CD4-positive, alpha-beta T cell treated with Interleukin-15 for 4 hours (primary cell): Measurements from ENCODE around the gene PPFIA1.
"Not testable (repeated sequence)": the region's sequence is repeated elsewhere in the genome, so short reads cannot be mapped to it uniquely, and the experiment has no call there.

Source experiments
- DNase-seq: peaks from one replicate; pipeline ENCODE4 v3.0.0-alpha.2; 2020; ENCODE audit warnings: low spot score

Gene PPFIA1

DNA sequence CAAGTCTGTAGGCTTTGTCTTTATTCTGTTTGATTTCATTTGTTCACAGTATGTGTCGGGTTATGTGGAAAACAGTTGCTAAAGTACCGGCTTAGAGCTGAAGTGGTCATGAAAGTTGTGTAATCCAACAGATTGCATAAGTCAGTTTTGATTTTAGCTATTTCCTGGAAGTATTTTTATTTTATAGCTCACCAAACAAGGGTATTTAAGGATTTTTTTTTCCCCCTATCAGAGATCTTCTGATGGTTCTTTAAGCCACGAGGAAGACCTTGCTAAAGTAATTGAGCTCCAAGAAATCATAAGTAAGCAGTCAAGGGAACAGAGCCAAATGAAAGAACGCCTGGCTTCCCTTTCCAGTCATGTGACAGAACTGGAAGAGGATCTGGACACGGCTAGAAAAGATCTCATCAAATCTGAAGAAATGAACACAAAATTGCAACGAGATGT, 55.9 kb downstream of the PPFIA1 start:
- DNase-seq = no peak

DNA sequence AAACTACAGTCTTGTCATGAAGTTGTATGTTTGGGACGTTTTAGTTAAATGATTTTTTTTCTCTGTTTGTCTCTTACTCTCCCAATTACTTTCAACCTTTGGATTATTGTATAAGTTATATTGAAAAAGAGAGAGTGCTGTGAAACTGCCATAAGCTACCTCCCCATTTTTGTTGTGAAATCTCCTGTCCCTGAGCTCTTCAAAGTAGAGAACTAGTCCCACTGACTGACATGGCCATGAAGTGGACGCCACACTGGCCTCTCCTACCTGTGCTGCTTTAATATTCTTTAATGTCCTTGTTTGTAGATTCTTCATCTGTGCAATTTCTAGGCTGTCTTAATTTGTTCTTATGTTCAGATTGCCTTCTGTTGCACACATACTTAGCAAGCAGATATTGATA, 56.3 kb downstream of the PPFIA1 start:
- no peak for DNase-seq

DNA sequence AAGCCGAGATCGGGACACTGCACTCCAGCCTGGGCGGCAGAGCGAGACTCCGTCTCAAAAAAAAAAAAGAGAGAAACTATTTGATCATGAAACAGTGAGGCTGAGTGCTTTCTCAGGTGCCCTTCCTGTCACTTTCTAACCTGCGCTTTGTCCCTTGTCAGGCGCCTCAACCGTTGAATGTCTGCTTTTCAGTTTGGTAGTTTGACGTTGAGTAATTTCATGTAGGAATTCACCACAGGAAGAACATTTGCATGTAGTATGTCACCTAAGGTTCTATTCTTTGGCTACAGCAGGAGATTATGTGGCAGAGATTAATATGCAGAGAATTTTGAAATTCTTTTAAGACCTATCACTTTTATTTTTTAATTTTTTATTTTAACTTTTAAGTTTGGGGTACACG, 57.2 kb downstream of the PPFIA1 start:
- no peak for DNase-seq

- DNase-seq = no peak
These were observed 58.1 kb downstream of the PPFIA1 start for GRCh38 chr11:70328556-70328955.

GRCh38 chr11:70331320-70331843, 60.9 kb downstream of the PPFIA1 start:
- DNase-seq = not testable (repeated sequence)

DNA sequence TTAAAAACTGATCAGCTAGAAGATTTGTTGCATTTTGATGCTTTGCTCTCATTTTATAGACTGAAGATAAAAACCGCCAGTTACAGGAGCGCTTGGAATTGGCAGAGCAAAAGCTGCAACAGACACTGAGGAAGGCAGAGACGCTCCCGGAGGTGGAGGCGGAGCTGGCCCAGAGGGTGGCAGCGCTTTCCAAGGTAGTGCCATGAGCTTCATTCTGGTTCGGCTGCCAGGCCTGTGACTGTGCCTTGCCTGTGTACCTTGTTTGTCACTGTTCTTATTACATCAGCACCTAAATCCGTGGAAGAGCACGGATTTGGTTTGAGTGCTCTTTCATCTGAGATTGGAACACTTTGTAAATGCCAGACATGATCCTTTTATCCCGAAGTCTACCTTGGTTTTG, 61.4 kb downstream of the PPFIA1 start:
- no peak for DNase-seq

GRCh38 chr11:70332567-70332966, 62.1 kb downstream of the PPFIA1 start:
- no peak for DNase-seq

DNA sequence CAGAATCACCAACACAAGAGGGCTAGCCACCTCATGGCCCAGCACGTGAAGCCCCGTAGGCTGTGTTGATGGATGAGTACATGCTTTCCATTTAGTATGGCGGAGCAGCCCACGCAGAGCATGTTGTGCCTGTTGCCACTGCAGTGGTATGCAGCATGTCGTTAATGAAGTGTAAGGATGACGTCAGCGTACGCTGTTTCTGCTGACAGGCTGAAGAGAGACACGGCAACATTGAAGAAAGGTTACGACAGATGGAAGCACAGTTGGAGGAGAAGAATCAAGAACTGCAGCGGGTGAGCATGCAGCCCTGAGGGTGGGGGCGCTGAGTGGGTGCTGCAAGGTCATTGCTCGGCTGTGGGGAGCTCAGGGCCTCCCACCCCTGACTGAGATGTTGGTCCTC, 62.8 kb downstream of the PPFIA1 start:
- no peak for DNase-seq

DNA sequence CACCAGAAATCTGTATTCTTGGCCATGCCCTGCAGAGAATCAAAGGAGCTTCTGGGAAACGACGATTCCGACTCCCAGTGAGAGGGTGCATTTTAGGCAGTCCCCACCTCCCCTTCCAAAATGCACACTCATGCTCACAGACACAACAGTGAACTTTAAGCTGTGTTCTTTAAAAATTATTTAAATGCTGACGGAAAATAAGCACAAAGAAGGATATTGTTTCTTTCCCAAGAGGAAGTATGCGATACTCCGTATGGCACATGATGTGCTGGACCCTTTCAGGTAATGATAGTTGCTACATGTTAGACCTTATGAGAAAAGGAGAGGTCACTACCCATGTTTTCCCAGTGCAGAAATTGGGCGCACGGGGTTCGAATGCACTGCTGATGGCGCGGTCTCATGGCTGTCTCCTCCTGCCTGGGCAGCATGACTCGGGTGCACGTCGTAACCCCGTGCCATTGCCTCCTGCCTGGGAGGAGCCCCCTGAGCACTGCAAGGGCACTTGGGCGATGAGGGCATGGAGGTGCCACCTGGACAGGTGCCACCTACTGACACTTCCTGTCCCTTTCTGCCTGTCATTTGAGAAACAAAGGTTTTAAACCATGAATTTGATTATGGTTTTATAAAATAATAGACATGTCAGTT, 64.0 kb downstream of the PPFIA1 start:
- DNase-seq = no peak

DNA sequence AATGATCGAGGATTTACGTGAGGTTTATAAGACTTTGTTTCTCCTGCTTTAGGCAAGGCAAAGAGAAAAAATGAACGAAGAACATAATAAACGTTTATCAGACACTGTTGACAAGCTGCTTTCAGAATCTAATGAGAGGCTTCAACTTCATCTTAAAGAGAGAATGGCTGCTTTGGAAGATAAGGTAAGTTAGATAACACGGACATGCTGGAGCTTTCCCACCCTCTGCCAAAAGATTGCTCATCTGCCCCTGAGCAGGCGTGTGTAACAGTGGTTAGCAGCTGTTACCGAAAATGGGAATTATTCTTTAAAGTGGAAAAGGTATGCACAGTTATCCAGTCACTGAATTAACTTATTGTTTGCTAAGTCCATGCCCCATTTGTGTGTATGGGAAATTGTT, 65.0 kb downstream of the PPFIA1 start:
- DNase-seq = no peak

DNA sequence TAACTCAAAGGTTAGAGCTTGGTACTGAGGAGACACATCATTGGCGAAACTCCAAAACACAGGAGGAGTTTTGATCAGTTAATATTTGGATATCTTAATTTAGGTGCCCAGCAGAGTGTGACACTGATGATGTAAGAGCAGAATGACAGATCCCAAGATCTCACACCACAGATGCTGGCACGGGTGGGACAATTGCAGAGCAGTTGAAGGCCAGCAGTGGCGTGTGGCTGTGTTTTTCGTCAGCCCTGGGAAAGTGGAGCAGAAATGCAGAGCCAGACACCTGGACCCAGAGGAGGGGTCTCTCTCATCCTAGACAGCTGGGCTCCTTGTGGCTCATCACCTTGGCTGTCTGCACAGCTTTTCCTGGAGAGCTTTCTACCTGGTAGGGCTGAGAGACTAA, 68.1 kb downstream of the PPFIA1 start:
- DNase-seq = no peak

- DNase-seq = no peak
These were observed 68.6 kb downstream of the PPFIA1 start for GRCh38 chr11:70339066-70339465.

DNA sequence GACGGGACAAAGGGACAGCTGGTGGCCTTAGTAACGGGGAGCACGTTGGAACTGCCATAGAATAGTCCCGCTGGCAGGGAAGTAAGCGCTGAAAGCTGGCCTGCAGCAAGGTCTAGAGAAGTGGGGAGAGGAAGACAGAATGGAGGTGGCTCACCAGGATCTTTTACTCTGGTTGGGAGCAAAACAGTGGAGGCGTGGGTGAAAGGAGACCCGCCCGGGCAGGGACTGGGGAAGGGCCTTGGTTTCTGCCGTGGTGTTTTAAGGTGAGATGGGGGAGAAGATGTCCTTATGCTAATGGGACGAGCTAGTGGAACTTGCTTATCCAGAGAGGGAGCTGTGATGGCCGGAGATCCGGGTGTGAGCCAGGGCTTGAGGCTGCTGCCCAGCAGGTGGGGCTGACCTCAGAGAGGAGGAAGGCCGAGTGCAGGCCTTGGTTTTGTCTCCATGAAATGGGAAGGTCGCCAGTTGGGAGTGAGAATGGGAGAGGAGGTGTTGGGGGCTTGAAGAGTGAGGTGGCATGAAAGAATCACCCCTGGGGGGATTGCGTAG, 71.5 kb downstream of the PPFIA1 start:
- DNase-seq = no peak

- DNase-seq = no peak
These were observed 73.1 kb downstream of the PPFIA1 start for GRCh38 chr11:70343636-70344035.

DNA sequence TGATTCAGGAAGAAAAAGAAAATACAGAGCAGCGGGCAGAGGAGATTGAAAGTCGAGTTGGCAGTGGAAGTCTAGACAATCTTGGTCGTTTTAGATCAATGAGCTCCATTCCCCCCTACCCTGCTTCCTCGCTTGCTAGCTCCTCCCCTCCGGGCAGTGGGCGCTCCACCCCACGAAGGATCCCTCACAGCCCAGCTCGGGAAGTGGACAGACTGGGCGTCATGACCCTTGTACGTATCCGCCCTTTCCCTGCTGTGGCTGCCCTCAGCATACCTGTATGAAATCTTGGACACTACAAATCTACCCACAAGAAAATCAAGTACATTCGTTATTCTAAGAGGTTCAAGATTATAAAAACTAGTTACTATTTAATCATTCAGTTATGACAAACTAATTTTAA, 77.7 kb downstream of the PPFIA1 start:
- no peak for DNase-seq

DNA sequence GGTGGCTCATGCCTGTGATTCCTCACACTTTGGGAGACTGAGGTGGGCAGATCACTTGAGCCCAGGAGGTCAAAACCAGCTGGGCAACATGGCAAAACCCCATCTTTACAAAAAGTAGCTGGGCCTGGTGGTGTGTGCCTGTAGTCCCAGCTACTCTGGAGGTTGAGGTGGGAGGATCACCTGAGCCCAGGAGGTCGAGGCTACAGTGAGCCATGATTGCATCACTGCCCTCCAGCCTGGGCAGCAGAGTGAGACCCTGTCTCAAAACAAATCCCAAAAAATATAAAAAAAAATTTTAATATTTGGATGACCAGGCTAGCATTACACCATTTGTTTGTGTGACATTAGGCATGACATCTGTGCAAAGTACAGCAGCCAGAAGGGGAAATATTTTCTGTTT, 78.1 kb downstream of the PPFIA1 start:
- no peak for DNase-seq

GRCh38 chr11:70351646-70352045, 81.2 kb downstream of the PPFIA1 start:
- DNase-seq = no peak

GRCh38 chr11:70352100-70352499, 81.6 kb downstream of the PPFIA1 start:
- no peak for DNase-seq

- DNase-seq = no peak
These were observed 82.1 kb downstream of the PPFIA1 start for GRCh38 chr11:70352601-70353000.

- no peak for DNase-seq
These were observed 82.8 kb downstream of the PPFIA1 start for GRCh38 chr11:70353329-70353728.

DNA sequence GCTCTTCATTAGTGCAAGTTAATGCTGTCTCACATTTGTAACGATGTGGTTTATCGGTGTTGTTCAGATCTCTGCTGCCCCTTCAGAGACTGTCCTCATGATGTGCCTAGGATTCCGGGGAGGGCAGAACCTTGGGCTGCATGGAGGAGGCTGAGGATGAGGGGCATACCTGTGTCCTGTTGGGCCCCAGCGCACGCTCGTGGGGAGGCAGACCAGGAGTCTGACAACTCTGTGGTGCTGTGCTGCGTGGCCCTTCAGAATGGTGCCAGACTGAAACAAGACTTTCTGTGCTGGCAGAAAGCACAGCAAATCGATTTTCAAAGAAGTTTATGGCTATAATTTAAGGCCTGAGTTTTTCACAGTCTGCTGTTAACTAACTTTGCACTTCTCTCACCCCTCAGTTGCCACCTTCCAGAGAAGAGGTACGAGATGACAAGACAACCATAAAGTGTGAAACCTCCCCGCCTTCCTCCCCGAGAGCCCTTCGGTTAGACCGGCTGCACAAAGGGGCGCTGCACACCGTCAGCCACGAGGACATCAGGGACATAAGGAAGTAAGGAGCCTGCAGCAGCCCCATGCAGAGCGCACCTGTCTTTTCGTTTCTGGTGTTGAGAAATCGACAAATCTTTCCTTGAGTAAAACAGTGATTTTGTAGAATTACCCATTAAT, 83.5 kb downstream of the PPFIA1 start:
- DNase-seq = peak; percentile 0

DNA sequence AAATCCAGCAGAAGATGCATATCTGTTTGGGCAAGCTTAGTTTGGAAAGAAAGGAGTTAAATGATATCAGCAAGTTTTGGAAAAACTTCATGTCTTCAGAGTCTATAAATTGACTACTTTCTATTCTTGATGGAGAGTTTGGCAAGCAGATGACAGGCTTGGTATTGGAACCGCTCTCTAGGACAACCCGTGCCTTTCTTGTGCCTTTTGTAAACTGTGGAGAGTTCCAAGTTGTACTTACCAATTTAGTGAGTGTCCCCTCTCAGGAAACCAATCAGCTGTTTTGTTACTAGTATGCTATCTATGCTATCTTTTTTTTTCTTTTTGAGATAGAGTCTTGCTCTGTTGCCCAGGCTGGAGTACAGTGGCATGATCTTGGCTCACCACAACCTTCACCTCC, 84.1 kb downstream of the PPFIA1 start:
- DNase-seq = no peak

GRCh38 chr11:70358753-70359152, 88.3 kb downstream of the PPFIA1 start:
- DNase-seq = no peak
